Neural cell (in vitro differentiated cells): ENCODE results near the gene SNRNP70. TPM values are rescaled to one million over a fixed set of nuclear protein-coding genes. Genes with fewer than 3 reads are reported as not detected.

Experiments used
- H2AFZ ChIP-seq: fragments of 200-600, 300-800 bp; sonication (generic), shearing (Covaris generic); 2 replicates; pipeline ENCODE4 v1.6.0; 2014; ENCODE audit warnings: low read depth, mild to moderate bottlenecking, antibody characterized with exemption, low read length, moderate library complexity
- H3F3A ChIP-seq: fragments of 200-600 bp; shearing (Covaris generic); 2 replicates; pipeline ENCODE4 v1.6.1; 2016; ENCODE audit warnings: mild to moderate bottlenecking, moderate library complexity, mixed read lengths, antibody characterized with exemption, low read length; ENCODE audit not compliant: insufficient read depth, poor library complexity, severe bottlenecking
- H3K27ac ChIP-seq: fragments of 200-600, 300-800 bp; sonication (generic), shearing (Covaris generic); 2 replicates; pipeline ENCODE4 v1.5.1; 2014; ENCODE audit warnings: mild to moderate bottlenecking, low read length, moderate library complexity
- H3K27me3 ChIP-seq: fragments of 300-800, 200-600 bp; sonication (generic), shearing (Covaris generic); 2 replicates; pipeline ENCODE4 v1.6.0; 2014; ENCODE audit warnings: mild to moderate bottlenecking, low read depth, low read length, moderate library complexity; ENCODE audit not compliant: insufficient read depth
- H3K36me3 ChIP-seq: fragments of 300-800, 200-600 bp; sonication (generic), shearing (Covaris generic); 2 replicates; pipeline ENCODE4 v1.5.1; 2014; ENCODE audit warnings: mild to moderate bottlenecking, antibody characterized with exemption, low read length, moderate library complexity; ENCODE audit not compliant: insufficient read depth
- H3K4me2 ChIP-seq: fragments of 300-800, 200-600 bp; sonication (generic), shearing (Covaris generic); 2 replicates; pipeline ENCODE4 v1.6.0; 2014; ENCODE audit warnings: mild to moderate bottlenecking, low read length
- H3K4me3 ChIP-seq: fragments of 300-800, 200-600 bp; sonication (generic), shearing (Covaris generic); 2 replicates; pipeline ENCODE4 v1.5.1; 2014; ENCODE audit warnings: mild to moderate bottlenecking, low read length, moderate library complexity
- H3K79me2 ChIP-seq: fragments of 200-600 bp; shearing (Covaris generic); replicated peaks from 2 replicates; pipeline ENCODE4 v1.6.0; 2014; ENCODE audit warnings: mild to moderate bottlenecking, low read length, moderate library complexity; ENCODE audit not compliant: insufficient read depth
- H3K9ac ChIP-seq: fragments of 300-800, 200-600 bp; sonication (generic), shearing (Covaris generic); 2 replicates; pipeline ENCODE4 v1.6.1; 2016; ENCODE audit warnings: mild to moderate bottlenecking, low read length, mixed read lengths
- H3K9me2 ChIP-seq: fragments of 200-600 bp; shearing (Covaris generic); 2 replicates; pipeline ENCODE4 v1.6.1; 2016; ENCODE audit warnings: mild to moderate bottlenecking, low read length, mixed read lengths; ENCODE audit not compliant: insufficient read depth
- H3K9me3 ChIP-seq: fragments of 200-600, 300-800 bp; sonication (generic), shearing (Covaris generic); 2 replicates; pipeline ENCODE4 v1.6.1; 2016; ENCODE audit warnings: mild to moderate bottlenecking, mixed run types, low read length, moderate library complexity, mixed read lengths
- H4K20me1 ChIP-seq: fragments of 200-600 bp; shearing (Covaris generic); 2 replicates; pipeline ENCODE4 v1.6.1; 2016; ENCODE audit warnings: mild to moderate bottlenecking, mixed run types; ENCODE audit not compliant: insufficient read depth
- CTCF ChIP-seq: fragments of 450-650 bp; IDR thresholded peaks from 2 replicates; pipeline ENCODE4 v1.5.1; 2014; ENCODE audit warnings: antibody characterized with exemption, mild to moderate bottlenecking, moderate library complexity; ENCODE audit not compliant: poor library complexity, severe bottlenecking
- EP300 ChIP-seq: fragments of 450-650 bp; conservative IDR thresholded peaks from 2 replicates; pipeline ENCODE4 v1.6.1; 2014; ENCODE audit warnings: antibody characterized with exemption, mild to moderate bottlenecking, moderate library complexity; ENCODE audit not compliant: poor library complexity, severe bottlenecking
- EZH2 ChIP-seq: fragments of 200-600, 300-800 bp; shearing (Covaris generic), sonication (generic); IDR thresholded peaks from 2 replicates; pipeline ENCODE4 v1.6.1; 2014; ENCODE audit warnings: antibody characterized with exemption, low read length, borderline replicate concordance, mild to moderate bottlenecking; ENCODE audit not compliant: insufficient read depth, poor library complexity, severe bottlenecking
- MXI1 ChIP-seq: fragments of 450-650 bp; conservative IDR thresholded peaks from 2 replicates; pipeline ENCODE4 v1.6.1; 2014; ENCODE audit warnings: antibody characterized with exemption, mild to moderate bottlenecking; ENCODE audit not compliant: poor library complexity, severe bottlenecking
- POLR2AphosphoS5 ChIP-seq: IDR thresholded peaks from 2 replicates; pipeline ENCODE4 v1.6.1; 2012
- RAD21 ChIP-seq: fragments of 450-650 bp; conservative IDR thresholded peaks from 2 replicates; pipeline ENCODE4 v1.6.1; 2014; ENCODE audit warnings: antibody characterized with exemption, mild to moderate bottlenecking, moderate library complexity
- REST ChIP-seq: IDR thresholded peaks from 2 replicates; pipeline ENCODE4 v1.6.1; 2012; ENCODE audit warnings: borderline replicate concordance
- SMC3 ChIP-seq: fragments of 450-650 bp; conservative IDR thresholded peaks from 2 replicates; pipeline ENCODE4 v1.6.1; 2014; ENCODE audit warnings: antibody characterized with exemption, mild to moderate bottlenecking, moderate library complexity; ENCODE audit not compliant: poor library complexity
- TAF1 ChIP-seq: IDR thresholded peaks from 2 replicates; pipeline ENCODE4 v1.6.1; 2012; ENCODE audit warnings: low read depth
- polyA plus RNA-seq: library from polyadenylated mRNA; depleted of rRNA; stranded (reverse); fragments of >200 nt; gene quantifications from 2 replicates; pipeline ENCODE4 v1.2.3, GENCODE V29; 2014

Gene SNRNP70
- polyA plus RNA-seq, 1 donor from 2014 or later = 721 TPM

- Histone ChIP-seq H3K4me3 (no peak within 1 kb of the TSS), H3K9me3 (no peaks in the 10 kb centered on the region), H3K27ac (no peak within 1 kb of the TSS), H3K27me3 (no peaks in the 10 kb centered on the region), H3K36me3 (no peaks in the 10 kb centered on the region), H3K4me2 (no peak within 1 kb of the TSS), H3F3A (no peaks in the 10 kb centered on the region), H4K20me1 (no peaks in the 10 kb centered on the region), H3K79me2 (no peaks in the 10 kb centered on the region), H3K9me2 (no peaks in the 10 kb centered on the region), H2AFZ (no peak within 1 kb of the TSS), H3K9ac (no peak within 1 kb of the TSS)
- TF ChIP-seq CTCF = no peak
- TF ChIP-seq MXI1 = no peak
- TF ChIP-seq TAF1 = no peak
- TF ChIP-seq REST = no peak
- TF ChIP-seq POLR2AphosphoS5 = no peak
- TF ChIP-seq SMC3 = no peak
- no peak for TF ChIP-seq EZH2
- TF ChIP-seq EP300 = no peak
- TF ChIP-seq RAD21 = no peak
Observed at GRCh38 chr19:49155005-49155819, 70.0 kb downstream of the SNRNP70 start, which contains the start of gene HRC. HRC (minus strand) TSS chr19:49155396; CDS start chr19:49155237, 159 bp downstream.

GRCh38 chr19:49155820-49156346 is 70.6 kb downstream of the SNRNP70 start:
- Histone ChIP-seq H4K20me1 (no peaks in the 10 kb centered on the region), H3K4me3 (no peak overlapping the region), H3F3A (no peaks in the 10 kb centered on the region), H3K27me3 (no peaks in the 10 kb centered on the region), H3K9me2 (no peaks in the 10 kb centered on the region), H2AFZ (no peak overlapping the region), H3K4me2 (no peak overlapping the region), H3K9me3 (no peaks in the 10 kb centered on the region), H3K36me3 (no peaks in the 10 kb centered on the region), H3K79me2 (no peaks in the 10 kb centered on the region), H3K27ac (no peak overlapping the region), H3K9ac (no peak overlapping the region)
- TF ChIP-seq TAF1 (no peak), POLR2AphosphoS5 (no peak), EP300 (no peak), CTCF (no peak), SMC3 (no peak), MXI1 (no peak), REST (no peak), EZH2 (no peak), RAD21 (no peak)
